Activated T-cell treated with anti-CD3 and anti-CD28 coated beads for 48 hours (primary cell): ENCODE results near the gene PFKL.
"Not testable (repeated sequence)": the region's sequence is repeated elsewhere in the genome, so short reads cannot be mapped to it uniquely, and the experiment has no call there.

Experiments used
- DNase-seq: peaks from one replicate; pipeline ENCODE4 v3.0.0-alpha.2; 2020; ENCODE audit warnings: low read depth

The PFKL gene

GRCh38 chr21:44344541-44345183, 44.8 kb downstream of the PFKL start:
- DNase-seq: no peak

GRCh38 chr21:44345495-44345894, 45.6 kb downstream of the PFKL start:
- DNase-seq: no peak

- no peak for DNase-seq
Measured at GRCh38 chr21:44347911-44348451, 48.1 kb downstream of the PFKL start.

- DNase-seq: no peak
Measured at GRCh38 chr21:44348861-44349260, 49.0 kb downstream of the PFKL start.

- no peak for DNase-seq
Measured at GRCh38 chr21:44349416-44349846, 49.6 kb downstream of the PFKL start.

DNA sequence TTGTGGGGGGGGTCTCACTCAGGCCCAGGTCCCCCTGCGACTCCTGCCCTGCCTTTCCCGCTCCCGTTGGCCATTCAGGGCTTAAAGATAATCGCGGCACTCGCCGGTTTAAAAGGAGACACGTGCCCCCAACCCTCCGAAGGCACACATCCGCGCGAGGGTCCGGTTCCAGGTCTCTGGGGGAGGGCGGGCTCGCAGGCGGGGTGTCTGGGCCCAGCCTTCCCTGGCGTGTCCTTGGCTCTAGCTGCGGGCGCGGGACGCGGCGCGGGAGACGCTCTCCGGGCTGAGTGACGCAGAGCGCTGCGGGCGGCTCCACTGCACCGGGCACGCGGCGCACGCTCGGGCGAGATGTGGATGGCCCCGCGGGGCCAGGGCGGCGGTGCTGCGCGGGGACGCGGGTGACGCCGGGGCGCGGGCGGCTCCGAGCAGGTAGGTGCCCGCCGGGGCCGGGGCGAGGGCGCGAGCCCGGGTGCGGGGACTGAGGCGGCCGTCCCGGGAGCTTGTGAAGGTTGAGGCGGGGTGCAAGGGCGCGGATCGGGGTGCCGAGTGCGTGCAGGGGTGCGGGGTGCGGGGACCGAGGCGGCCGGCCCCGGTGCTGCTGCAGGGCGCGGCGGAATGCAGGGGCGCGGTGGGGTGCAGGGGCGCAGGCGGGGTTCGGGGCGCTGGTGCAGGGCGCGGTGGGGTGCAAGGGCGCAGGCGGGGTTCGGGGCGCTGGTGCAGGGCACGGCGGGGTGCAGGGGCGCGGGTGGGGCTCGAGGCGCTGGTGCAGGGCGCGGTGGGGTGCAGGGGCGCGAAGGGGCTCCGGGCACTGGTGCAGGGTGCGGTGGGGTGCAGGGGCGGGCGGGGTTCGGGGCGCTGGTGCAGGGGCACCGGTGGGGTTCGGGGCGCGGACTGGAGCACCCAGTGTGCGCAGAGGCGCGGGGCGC, 50.3 kb downstream of the PFKL start:
- no peak for DNase-seq

DNA sequence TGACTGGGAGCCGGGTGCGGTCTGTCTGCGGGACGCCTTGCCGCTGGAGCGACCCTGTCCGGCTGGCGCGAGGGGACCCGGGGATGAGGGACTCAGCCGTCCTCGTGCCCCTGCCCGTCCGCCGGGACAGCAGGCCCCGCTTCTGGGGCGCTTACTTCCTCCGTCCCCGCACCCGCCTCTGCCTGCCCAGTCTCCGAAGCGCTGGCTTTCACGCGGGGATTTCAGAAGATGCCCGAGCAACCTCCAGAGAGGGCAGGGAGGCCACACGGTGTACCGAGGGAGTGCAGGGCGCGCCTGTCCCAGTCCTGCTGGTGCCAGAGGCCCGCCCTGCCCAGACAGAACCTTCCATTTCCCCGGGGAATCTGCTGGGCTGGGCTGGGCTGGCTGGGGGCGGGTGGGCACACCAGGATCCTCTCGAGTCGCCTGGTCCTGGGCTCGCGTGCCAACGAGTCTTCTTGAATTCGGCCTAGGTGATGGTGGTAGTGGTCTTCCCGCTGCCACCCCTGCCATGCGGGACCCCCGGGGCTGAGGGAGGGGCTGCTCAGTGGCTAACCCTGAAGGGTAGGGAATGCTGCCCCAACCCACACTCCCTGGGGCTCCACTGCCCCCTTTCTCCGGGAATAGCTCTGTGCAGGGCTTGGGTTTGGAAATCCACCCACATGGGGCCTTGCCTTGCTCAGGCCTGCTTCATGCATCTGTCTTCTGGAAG, 51.1 kb downstream of the PFKL start:
- DNase-seq: no peak

- no peak for DNase-seq
Measured at GRCh38 chr21:44351535-44352252, 51.8 kb downstream of the PFKL start.

GRCh38 chr21:44352253-44352860, 52.5 kb downstream of the PFKL start:
- no peak for DNase-seq

DNA sequence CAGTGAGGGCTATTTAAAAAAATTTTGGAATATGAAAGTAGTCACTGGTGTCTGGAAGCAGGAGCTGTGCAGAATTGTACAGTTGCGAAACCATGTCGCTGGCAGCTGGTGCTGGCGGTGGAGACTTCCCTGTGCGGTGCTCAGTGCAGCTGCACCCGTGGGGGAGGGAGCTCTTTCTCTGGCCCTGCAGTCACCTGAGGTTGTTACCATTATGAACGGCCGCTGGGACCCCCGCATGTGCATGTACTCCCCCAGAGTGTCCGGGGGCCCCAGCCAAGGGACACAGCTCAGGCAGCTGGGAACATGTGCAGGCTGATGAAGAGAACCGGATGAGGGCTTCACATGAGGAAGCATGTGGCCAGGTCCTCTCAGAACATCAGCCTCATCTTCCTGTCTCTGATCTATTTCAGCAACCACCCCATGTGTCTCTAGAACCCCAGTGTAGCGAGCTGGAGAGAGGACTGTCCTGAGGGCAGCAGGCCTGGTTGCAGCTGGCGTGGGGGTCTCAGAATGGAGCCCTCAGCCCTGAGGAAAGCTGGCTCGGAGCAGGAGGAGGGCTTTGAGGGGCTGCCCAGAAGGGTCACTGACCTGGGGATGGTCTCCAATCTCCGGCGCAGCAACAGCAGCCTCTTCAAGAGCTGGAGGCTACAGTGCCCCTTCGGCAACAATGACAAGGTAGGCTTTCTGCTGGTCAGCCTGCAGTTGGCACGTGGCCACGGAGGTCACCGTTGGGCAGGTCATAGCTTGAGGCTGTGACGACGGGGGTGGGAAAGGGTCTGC, 53.5 kb downstream of the PFKL start, which contains the start of gene TRPM2:
Gene TRPM2 (plus strand): TSS at position 431 of the 780 bp plus-strand sequence. CDS start 80 bp downstream, at position 511.
- DNase-seq: no peak

DNA sequence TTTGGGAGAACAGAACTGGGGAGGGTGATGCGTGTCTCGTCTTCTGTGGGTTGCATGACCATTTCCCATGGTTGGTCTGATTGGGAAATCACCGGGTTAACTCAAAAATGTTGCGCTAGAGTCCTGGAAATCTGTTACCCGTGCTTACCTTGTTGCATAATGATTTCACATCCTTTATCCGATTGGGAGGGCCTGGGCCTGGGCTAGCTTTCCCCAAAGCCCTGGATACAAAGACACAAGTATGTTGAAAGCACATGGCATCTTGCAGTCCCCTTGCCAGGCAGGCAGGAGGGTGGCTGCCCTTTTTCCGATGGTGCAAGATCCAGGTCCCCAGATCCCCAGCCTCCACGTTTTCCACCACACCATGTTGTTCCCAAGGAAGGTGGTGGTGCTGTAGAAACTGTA, 54.1 kb downstream of the PFKL start:
- DNase-seq: no peak

DNA sequence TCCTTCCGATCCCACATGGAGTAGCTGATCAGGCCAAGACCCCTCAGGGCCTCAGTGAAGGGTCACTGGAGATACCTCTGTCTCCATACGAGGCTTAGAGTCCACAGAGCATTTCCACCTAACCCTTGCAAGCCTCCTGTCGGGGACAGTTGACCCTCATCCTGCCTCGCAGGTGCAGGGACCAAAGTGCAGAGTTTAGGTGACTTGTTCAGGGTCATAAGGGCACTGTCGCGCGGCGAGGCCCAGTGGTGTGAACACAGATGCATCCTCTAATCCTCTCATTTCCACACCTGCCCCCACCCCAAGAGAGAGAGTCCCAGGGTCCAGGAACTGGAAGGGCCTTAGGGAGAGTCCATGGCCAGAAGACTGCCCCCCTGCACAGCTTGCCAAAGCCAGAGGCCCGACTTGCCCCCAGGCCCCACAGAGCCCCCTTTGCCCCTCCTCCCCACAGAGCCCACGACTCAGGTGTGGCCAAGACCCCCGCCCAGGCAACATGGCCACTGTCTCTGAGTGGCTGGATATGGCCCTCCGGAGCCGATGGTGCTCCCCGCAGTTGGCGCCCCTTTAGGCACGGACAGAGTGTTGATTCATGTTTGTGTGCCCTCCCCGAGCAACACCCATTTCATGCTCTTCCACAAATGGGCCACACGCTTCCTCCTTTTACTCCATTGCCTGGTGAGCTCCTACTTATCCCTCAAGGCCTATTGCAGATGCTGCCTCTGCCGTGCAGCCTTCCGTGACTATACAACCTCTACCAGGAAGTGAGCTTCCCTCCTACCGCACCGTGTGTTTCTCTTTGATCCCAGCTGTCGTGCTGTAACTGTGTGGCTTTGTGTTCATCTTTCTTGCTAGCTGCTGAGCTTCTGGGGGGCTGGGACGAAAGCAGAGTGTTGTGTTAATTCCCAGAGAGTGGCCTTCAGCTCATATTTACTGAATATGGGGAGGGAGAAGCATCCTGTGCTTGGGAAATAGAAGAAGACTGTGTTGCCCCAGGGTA, 55.2 kb downstream of the PFKL start:
- DNase-seq: no peak

DNA sequence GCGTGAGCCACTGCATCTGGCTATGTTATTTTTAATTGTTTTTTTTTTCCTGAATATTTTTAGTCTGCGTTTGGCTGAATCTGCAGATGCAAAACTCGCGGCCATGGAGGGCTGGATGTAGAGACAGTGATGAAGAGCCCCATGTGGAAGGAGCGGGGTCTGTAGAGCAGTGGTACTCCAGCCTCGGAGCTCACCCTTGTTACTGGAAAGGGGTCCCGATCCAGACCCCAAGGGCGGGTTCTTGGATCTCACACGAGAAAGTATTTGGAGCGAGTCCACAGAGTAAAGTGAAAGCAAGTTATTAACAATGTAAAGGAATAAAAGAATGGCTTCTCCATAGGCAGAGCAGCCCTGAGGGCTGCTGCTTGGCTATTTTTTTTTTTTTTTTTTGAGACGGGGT, 56.3 kb downstream of the PFKL start:
- no peak for DNase-seq

GRCh38 chr21:44356636-44357035, 56.8 kb downstream of the PFKL start:
- DNase-seq: no peak

DNA sequence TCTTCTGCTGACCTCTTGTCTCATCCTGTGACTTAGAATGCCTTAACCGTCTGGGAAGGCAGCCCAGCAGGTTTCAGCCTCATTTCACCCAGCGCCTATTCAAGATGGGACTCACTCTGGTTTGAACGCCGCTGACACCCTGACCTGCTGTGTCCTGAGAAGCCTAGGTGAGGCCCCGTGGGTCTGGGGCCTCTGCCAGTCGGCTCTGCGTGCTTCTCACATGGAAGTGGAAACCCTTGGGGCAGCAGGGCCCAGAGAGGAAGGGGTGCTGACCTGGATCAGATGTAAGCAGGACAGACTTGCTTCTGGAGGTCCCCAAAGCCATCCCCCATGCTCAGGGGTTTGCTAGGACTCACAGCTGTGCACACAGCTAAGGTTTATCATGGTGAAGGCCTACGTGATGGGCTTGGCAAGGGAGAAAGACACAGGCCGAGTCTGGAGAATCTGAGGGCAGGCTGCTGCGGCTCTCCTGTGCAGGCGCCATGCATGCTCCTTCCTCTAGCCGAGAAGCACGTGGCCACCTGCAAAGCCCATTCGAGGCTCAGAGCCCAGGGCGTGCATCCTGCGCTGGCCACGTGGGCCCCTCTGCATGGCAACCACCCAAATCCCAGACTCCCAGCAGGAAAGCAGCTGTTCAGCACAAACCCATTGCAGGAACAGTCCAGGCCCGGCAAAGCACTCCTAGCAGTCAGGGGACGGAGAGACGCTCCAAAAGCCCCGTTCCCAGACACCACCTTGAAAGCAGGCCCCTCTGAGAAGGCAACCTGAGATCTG, 57.4 kb downstream of the PFKL start:
- DNase-seq: no peak

DNA sequence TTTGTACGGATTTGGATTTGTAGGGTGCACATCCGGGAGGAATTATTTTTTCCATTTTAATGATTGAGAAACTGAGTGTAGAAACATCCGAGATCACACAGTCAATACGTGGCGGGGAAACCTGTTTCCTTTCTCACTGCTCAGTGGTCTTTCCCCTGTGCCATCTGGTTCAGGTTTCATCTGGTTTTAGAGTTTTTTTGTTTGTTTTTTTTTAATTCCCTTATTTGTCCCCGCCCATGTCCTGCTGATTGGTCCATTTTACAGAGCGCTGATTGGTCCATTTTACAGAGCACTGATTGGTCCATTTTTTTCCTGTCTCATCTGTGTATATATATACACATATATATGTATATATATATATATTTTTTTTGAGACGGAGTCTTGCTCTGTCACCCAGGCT, 59.5 kb downstream of the PFKL start:
- no peak for DNase-seq

DNA sequence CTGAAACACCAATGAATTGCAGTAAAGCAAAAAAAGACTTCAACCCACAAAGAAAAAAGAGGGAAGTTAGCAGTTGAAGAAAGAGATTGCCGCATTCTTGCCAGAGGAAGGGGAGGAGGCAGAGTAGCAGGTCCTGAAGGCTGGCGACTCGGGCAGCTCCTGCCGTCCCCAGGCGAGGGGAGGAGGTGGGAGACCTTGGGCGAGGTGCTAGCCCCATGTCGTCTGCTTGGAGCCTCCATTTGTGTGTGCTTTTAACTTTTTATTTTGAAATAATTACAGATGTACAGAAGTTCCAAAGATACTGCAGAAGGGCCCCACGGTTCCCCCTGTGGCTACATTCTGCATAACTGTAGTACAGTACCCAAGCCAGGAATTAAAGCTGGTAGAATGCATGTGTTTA, 60.3 kb downstream of the PFKL start:
- no peak for DNase-seq

DNA sequence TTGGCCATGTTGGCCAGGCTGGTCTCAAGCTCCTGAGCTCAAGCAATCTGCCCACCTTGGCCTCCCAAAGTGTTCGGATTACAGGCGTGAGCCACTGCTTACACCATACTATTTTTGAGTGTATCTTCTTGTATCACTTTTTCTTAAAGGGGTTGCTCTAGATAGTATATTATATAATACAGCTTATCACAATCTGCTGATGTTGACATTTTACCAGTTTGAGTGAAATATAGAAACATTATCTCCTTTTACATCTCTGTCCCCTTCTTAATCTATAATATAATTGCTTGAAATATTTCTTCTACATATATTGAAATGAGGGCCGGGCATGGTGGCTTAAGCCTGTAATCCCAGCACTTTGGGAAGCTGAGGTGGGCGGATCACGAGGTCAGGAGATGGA, 62.0 kb downstream of the PFKL start:
- DNase-seq: not testable (repeated sequence)
